ENCODE measurements around the gene ADAMTS3.
A peak's percentile ranks its signal among the peaks of the same experiment; 100 is the strongest.
"Not testable (repeated sequence)": the region's sequence is repeated elsewhere in the genome, so short reads cannot be mapped to it uniquely, and the experiment has no call there.

The ADAMTS3 gene

GRCh38 chr4:72467633-72468032 is 101.4 kb downstream of the ADAMTS3 start:
- no peak for DNase-seq

- DNase-seq, result no peak
Observed at GRCh38 chr4:72463724-72464123, 105.3 kb downstream of the ADAMTS3 start.

GRCh38 chr4:72457158-72457557 is 111.9 kb downstream of the ADAMTS3 start:
- no peak for DNase-seq

- no peak for DNase-seq
Observed at GRCh38 chr4:72451349-72451748, 117.7 kb downstream of the ADAMTS3 start.

GRCh38 chr4:72449705-72450104 is 119.3 kb downstream of the ADAMTS3 start:
- no peak for DNase-seq

- DNase-seq, result no peak
Observed at GRCh38 chr4:72448231-72448630, 120.8 kb downstream of the ADAMTS3 start.

- DNase-seq, result no peak
Observed at GRCh38 chr4:72446353-72447055, 122.5 kb downstream of the ADAMTS3 start.

GRCh38 chr4:72444092-72444491 is 124.9 kb downstream of the ADAMTS3 start:
- DNase-seq, result no peak

GRCh38 chr4:72442715-72443114 is 126.3 kb downstream of the ADAMTS3 start:
- no peak for DNase-seq

GRCh38 chr4:72442147-72442546 is 126.9 kb downstream of the ADAMTS3 start:
- DNase-seq, result no peak

GRCh38 chr4:72440386-72440785 is 128.6 kb downstream of the ADAMTS3 start:
- no peak for DNase-seq

GRCh38 chr4:72432975-72433374 is 136.0 kb downstream of the ADAMTS3 start:
- no peak for DNase-seq

- no peak for DNase-seq
Observed at GRCh38 chr4:72432282-72432681, 136.7 kb downstream of the ADAMTS3 start.

- DNase-seq, result no peak
Observed at GRCh38 chr4:72430988-72431387, 138.0 kb downstream of the ADAMTS3 start.

- no peak for DNase-seq
Observed at GRCh38 chr4:72430050-72430449, 139.0 kb downstream of the ADAMTS3 start.

- DNase-seq, result no peak
Observed at GRCh38 chr4:72429397-72429889, 139.6 kb downstream of the ADAMTS3 start.

GRCh38 chr4:72427057-72427456 is 142.0 kb downstream of the ADAMTS3 start:
- no peak for DNase-seq

GRCh38 chr4:72425908-72426307 is 143.1 kb downstream of the ADAMTS3 start:
- DNase-seq, result not testable (repeated sequence)

GRCh38 chr4:72424006-72424405 is 145.0 kb downstream of the ADAMTS3 start:
- no peak for DNase-seq

GRCh38 chr4:72422416-72422815 is 146.6 kb downstream of the ADAMTS3 start:
- no peak for DNase-seq

GRCh38 chr4:72418458-72418857 is 150.6 kb downstream of the ADAMTS3 start:
- peak; percentile 42 for DNase-seq

GRCh38 chr4:72410158-72410557 is 158.9 kb downstream of the ADAMTS3 start:
- no peak for DNase-seq

- DNase-seq, result no peak
Observed at GRCh38 chr4:72408568-72408967, 160.5 kb downstream of the ADAMTS3 start.

GRCh38 chr4:72405417-72405816 is 163.6 kb downstream of the ADAMTS3 start:
- no peak for DNase-seq

- no peak for DNase-seq
Observed at GRCh38 chr4:72397314-72397713, 171.7 kb downstream of the ADAMTS3 start.

All from NCI-H1092 (cell line).